ENCODE results near the gene SELENOO.

The SELENOO gene

GRCh38 chr22:50185375-50186087 is 15.3 kb upstream of the SELENOO start, which contains the start of gene TRABD:
TRABD (plus strand) TSS chr22:50185913; CDS start chr22:50193061, 7,148 bp downstream.
- DNase-seq (ENCODE audit: low spot score) = peak; percentile 99

GRCh38 chr22:50186181-50186714 is 14.6 kb upstream of the SELENOO start:
- peak; percentile 50 for DNase-seq (ENCODE audit: low spot score)

- DNase-seq (ENCODE audit: low spot score) = peak; percentile 40
Observed at GRCh38 chr22:50186761-50187523, 13.9 kb upstream of the SELENOO start.

- DNase-seq (ENCODE audit: low spot score) = no peak
Observed at GRCh38 chr22:50188356-50188755, 12.5 kb upstream of the SELENOO start.

- DNase-seq (ENCODE audit: low spot score) = no peak
Observed at GRCh38 chr22:50189184-50189848, 11.5 kb upstream of the SELENOO start.

- DNase-seq (ENCODE audit: low spot score) = no peak
Observed at GRCh38 chr22:50189849-50190181, 11.0 kb upstream of the SELENOO start.

GRCh38 chr22:50190182-50190940 is 10.4 kb upstream of the SELENOO start:
- DNase-seq (ENCODE audit: low spot score) = no peak

GRCh38 chr22:50190941-50191741 is 9.7 kb upstream of the SELENOO start:
- DNase-seq (ENCODE audit: low spot score) = no peak

GRCh38 chr22:50192436-50193204 is 8.2 kb upstream of the SELENOO start:
- DNase-seq (ENCODE audit: low spot score) = no peak

GRCh38 chr22:50193621-50194020 is 7.2 kb upstream of the SELENOO start:
- no peak for DNase-seq (ENCODE audit: low spot score)

- DNase-seq (ENCODE audit: low spot score) = no peak
Observed at GRCh38 chr22:50194037-50194805, 6.6 kb upstream of the SELENOO start.

GRCh38 chr22:50196256-50196655 is 4.6 kb upstream of the SELENOO start:
- DNase-seq (ENCODE audit: low spot score) = no peak

GRCh38 chr22:50197000-50197800 is 3.6 kb upstream of the SELENOO start:
- no peak for DNase-seq (ENCODE audit: low spot score)

- DNase-seq (ENCODE audit: low spot score) = no peak
Observed at GRCh38 chr22:50197856-50198623, 2.8 kb upstream of the SELENOO start.

- DNase-seq (ENCODE audit: low spot score) = no peak
Observed at GRCh38 chr22:50198624-50199017, 2.2 kb upstream of the SELENOO start.

GRCh38 chr22:50199251-50199721 is 1.5 kb upstream of the SELENOO start:
- no peak for DNase-seq (ENCODE audit: low spot score)

- DNase-seq (ENCODE audit: low spot score) = no peak
Observed at GRCh38 chr22:50199829-50200460, 866 bp upstream of the SELENOO start.
